Right lobe of liver (tissue), 6 donors: Measurements from ENCODE around the gene GPR135. TPM values are rescaled to one million over a fixed set of nuclear protein-coding genes. Genes with fewer than 3 reads are reported as not detected.

ENCODE experiments used
- ATAC-seq, 4 donors: fragments of 200-7000 bp; cut with Tn5 transposase; one replicate each; pipeline ENCODE4 v1.9.1; 2020; ENCODE audit warnings: mild to moderate bottlenecking in 4 of 4, moderate library complexity in 4 of 4
- DNase-seq, 3 donors: peaks; one replicate each; pipeline ENCODE4 v3.0.0-alpha.2; 2020
- H3K27ac ChIP-seq, 3 donors: fragments of 200-600 bp; one replicate each; pipeline ENCODE4 v1.8.0; 2022
- H3K27me3 ChIP-seq, 2 donors: fragments of 200-600 bp; one replicate each; pipeline ENCODE4 v1.8.0; 2022
- H3K36me3 ChIP-seq, 4 donors: fragments of 200-600 bp; sonication (generic) in 1 of 4; one replicate each; pipeline versions ENCODE4 v1.5.1 to v1.8.0; 2017 to 2022; ENCODE audit warnings: control low read depth in 1 of 4
- H3K4me1 ChIP-seq, 4 donors: fragments of 200-600 bp; sonication (generic) in 1 of 4; one replicate each; pipeline versions ENCODE4 v1.5.1 to v1.8.0; 2017 to 2022; ENCODE audit warnings: control low read depth in 1 of 4
- H3K4me3 ChIP-seq, 3 donors: fragments of 200-600 bp; one replicate each; pipeline ENCODE4 v1.8.0; 2022
- H3K9me3 ChIP-seq, 4 donors: fragments of 200-600 bp; sonication (generic) in 1 of 4; one replicate each; pipeline versions ENCODE4 v1.5.1 to v1.8.0; 2017 to 2022; ENCODE audit warnings: control low read depth in 1 of 4
- POLR2A ChIP-seq: fragments of 450-650 bp; IDR thresholded peaks from one replicate; pipeline ENCODE4 v1.6.1; 2017; ENCODE audit warnings: antibody characterized with exemption, mild to moderate bottlenecking
- WGBS: methylation state at CpG from one replicate; pipeline ENCODE4 v1.1.6; 2018; ENCODE audit warnings: low coverage, low lambda C conversion rate; ENCODE audit not compliant: insufficient coverage; ENCODE audit errors: missing lambda C conversion rate; 5-methylcytosine and 5-hydroxymethylcytosine counted together
- intact Hi-C, 2 donors: fragments of 100-400 bp; cut with DNase I; formaldehyde crosslinking; loops; one replicate each; pipeline versions ENCODE4 v1.11.2 to v1.14.1; 2022
- total RNA-seq, 6 experiments: library from RNA; depleted of rRNA in 2 of 6; stranded (reverse); fragments of >200 nt in 2 of 6; fragmentation: NEBNext Ultra II Directional in 3 of 6; extraction: Animal tissue kit (Norgen Biotek cat#: 25700) in 3 of 6; gene quantifications; one replicate each; pipeline versions ENCODE4 v1.1.0 to v1.2.4, GENCODE V29; 2016 to 2023
- TF ChIP-seq, protein P1 (sequence below), 4 donors: fragments of 200-600 bp in 3 of 4; fragments of 450-650 bp in 1 of 4; IDR thresholded peaks; one replicate each; pipeline versions ENCODE4 v1.5.1 to v1.8.0; 2016 to 2022; ENCODE audit warnings: antibody characterized with exemption in 4 of 4, mild to moderate bottlenecking in 2 of 4
- donor health status: DM: no; HTN: yes; CAD: no.
- donor health status: DM: no; HTN: no; CAD: no.
- donor health status: DM: no; HTN: no; CAD: no.
- donor health status: DM: no; HTN: yes; CAD: no.
- donor health status: DM: no; HTN: yes; CAD: no.

GPR135 gene
- total RNA-seq, 6 experiments from 2014 or later: 0.62 to 3.6 (median 1.6) TPM

- Histone ChIP-seq H3K27ac (no peak overlapping the region), H3K4me1 (no peaks in the 10 kb centered on the region), H3K9me3 (no peaks in the 10 kb centered on the region), H3K27me3 (no peaks in the 10 kb centered on the region), H3K36me3 (peaks cover 0 to 73% (median 20%) of the 10 kb centered on the region in 4 donors), H3K4me3 (no peak overlapping the region)
- DNase-seq (no peak), ATAC-seq (no peak)
- WGBS: 86% methylated on average over 1 of the region's 1 CpG
- TF ChIP-seq, protein P1, sequence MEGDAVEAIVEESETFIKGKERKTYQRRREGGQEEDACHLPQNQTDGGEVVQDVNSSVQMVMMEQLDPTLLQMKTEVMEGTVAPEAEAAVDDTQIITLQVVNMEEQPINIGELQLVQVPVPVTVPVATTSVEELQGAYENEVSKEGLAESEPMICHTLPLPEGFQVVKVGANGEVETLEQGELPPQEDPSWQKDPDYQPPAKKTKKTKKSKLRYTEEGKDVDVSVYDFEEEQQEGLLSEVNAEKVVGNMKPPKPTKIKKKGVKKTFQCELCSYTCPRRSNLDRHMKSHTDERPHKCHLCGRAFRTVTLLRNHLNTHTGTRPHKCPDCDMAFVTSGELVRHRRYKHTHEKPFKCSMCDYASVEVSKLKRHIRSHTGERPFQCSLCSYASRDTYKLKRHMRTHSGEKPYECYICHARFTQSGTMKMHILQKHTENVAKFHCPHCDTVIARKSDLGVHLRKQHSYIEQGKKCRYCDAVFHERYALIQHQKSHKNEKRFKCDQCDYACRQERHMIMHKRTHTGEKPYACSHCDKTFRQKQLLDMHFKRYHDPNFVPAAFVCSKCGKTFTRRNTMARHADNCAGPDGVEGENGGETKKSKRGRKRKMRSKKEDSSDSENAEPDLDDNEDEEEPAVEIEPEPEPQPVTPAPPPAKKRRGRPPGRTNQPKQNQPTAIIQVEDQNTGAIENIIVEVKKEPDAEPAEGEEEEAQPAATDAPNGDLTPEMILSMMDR (IDR thresholded peaks at IDR 0.05): no peak
- no peak for TF ChIP-seq POLR2A
- intact Hi-C loops: no loop called here
Observed at GRCh38 chr14:59475709-59476108, 10.5 kb upstream of the GPR135 start.

DNA sequence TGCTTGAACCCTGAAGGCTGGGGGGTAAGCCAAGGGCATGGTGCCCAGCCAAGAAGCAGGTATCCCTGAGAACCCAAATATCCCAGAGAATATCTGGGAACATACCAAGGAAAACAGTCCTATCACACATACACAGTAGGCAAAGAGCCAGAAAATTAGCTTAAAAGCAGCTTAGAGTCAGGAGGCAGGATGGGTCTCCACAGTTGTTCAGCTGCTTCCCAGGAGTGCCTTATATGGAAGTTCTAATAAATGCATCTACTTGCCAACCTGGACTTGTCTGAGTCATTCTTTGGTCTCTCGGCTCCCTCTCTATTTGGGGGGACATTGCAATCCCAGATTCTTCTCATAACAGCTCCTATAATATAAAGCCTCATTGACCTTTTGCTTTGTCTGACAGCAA lies 9.0 kb upstream of the GPR135 start:
- Histone ChIP-seq H3K36me3 (peaks cover 0 to 77% (median 20%) of the 10 kb centered on the region in 4 donors), H3K4me1 (no peaks in the 10 kb centered on the region), H3K4me3 (no peak overlapping the region), H3K27ac (no peak overlapping the region), H3K27me3 (no peaks in the 10 kb centered on the region), H3K9me3 (no peaks in the 10 kb centered on the region)
- no peak for DNase-seq
- TF ChIP-seq POLR2A: no peak
- TF ChIP-seq, protein P1 (IDR thresholded peaks at IDR 0.05): no peak
- WGBS: 86% methylated on average over 1 of the region's 1 CpG
- no peak for ATAC-seq
- intact Hi-C loops: no loop called here

GRCh38 chr14:59464486-59465315 lies 479 bp downstream of the GPR135 start:
- peak; percentile 76 to 88 (median 84) for ATAC-seq
- Histone ChIP-seq H3K4me3 (peak overlapping the region; percentile 57 to 71 (median 64)), H3K9me3 (no peaks in the 10 kb centered on the region), H3K4me1 (peaks cover 0 to 11% (median 3%) of the 10 kb centered on the region in 4 donors), H3K27ac (peak overlapping the region; percentile 2 to 55 (median 7)), H3K36me3 (no peaks in the 10 kb centered on the region), H3K27me3 (no peaks in the 10 kb centered on the region)
- intact Hi-C loops: no loop called here
- peak; percentile 45 to 78 (median 77) for DNase-seq
- 0% methylated on average over 5 of the region's 105 CpGs for WGBS
- TF ChIP-seq, protein P1 (IDR thresholded peaks at IDR 0.05): no peak
- TF ChIP-seq POLR2A: no peak

- Histone ChIP-seq H3K9me3 (no peaks in the 10 kb centered on the region), H3K27ac (peak overlapping the region; percentile 2 to 55 (median 7)), H3K36me3 (no peaks in the 10 kb centered on the region), H3K27me3 (no peaks in the 10 kb centered on the region), H3K4me1 (peaks cover 0 to 11% (median 3%) of the 10 kb centered on the region in 4 donors), H3K4me3 (peak overlapping the region; percentile 57 to 71 (median 64))
- TF ChIP-seq, protein P1 (IDR thresholded peaks at IDR 0.05): no peak
- TF ChIP-seq POLR2A: no peak
- 60% methylated on average over 1 of the region's 60 CpGs for WGBS
- ATAC-seq (no peak), DNase-seq (peak in 2 of 3 donors; percentile 16 to 56)
- intact Hi-C loops: no loop called here
Observed at GRCh38 chr14:59463787-59464485, 1.2 kb downstream of the GPR135 start.
